Raji (cell line): ENCODE measurements around the gene RXFP4.

Experiments used
- POLR2A ChIP-seq: IDR thresholded peaks from 2 replicates; pipeline ENCODE4 v1.6.1; 2011; ENCODE audit warnings: low read depth, low read length, control low read depth; ENCODE audit not compliant: insufficient read depth

RXFP4 gene

GRCh38 chr1:155978973-155979429 is 37.6 kb downstream of the RXFP4 start:
- no peak for TF ChIP-seq POLR2A

GRCh38 chr1:155979597-155980343 is 38.3 kb downstream of the RXFP4 start:
- TF ChIP-seq POLR2A = peak; percentile 51; the same call in 1 of the 2 replicates

- peak; percentile 73 for TF ChIP-seq POLR2A
Measured at GRCh38 chr1:155981266-155982088, 40.0 kb downstream of the RXFP4 start.

GRCh38 chr1:155982106-155982505 is 40.7 kb downstream of the RXFP4 start:
- TF ChIP-seq POLR2A = no peak

- peak; percentile 91 for TF ChIP-seq POLR2A
Measured at GRCh38 chr1:155983191-155984024, 42.0 kb downstream of the RXFP4 start.

GRCh38 chr1:155984341-155984740 is 42.9 kb downstream of the RXFP4 start:
- TF ChIP-seq POLR2A = no peak

- TF ChIP-seq POLR2A = no peak
Measured at GRCh38 chr1:155989242-155990004, 48.0 kb downstream of the RXFP4 start.

GRCh38 chr1:155990005-155990739 is 48.7 kb downstream of the RXFP4 start:
- TF ChIP-seq POLR2A = no peak
